Nephron (organoid): ENCODE results near the gene PITX3.

Experiments
- H3K27ac Mint-ChIP-seq, 3 experiments: 2 replicates each; pipeline ENCODE4 v1.8.0; 2020; ENCODE audit warnings: mixed read lengths in 3 of 3, mild to moderate bottlenecking in 2 of 3, moderate library complexity in 1 of 3
- H3K27me3 Mint-ChIP-seq: 2 replicates; pipeline ENCODE4 v1.8.0; 2021; ENCODE audit warnings: low read depth, mild to moderate bottlenecking, moderate library complexity, mixed read lengths
- H3K36me3 Mint-ChIP-seq: 2 replicates; pipeline ENCODE4 v1.8.0; 2020; ENCODE audit warnings: low read depth, mixed read lengths
- H3K4me1 Mint-ChIP-seq: 2 replicates; pipeline ENCODE4 v1.8.0; 2020; ENCODE audit warnings: mixed read lengths
- H3K4me3 Mint-ChIP-seq, 3 experiments: 2 replicates each; pipeline ENCODE4 v1.8.0; 2020; ENCODE audit warnings: mild to moderate bottlenecking in 3 of 3, mixed read lengths in 3 of 3, moderate library complexity in 2 of 3
- H3K9me3 Mint-ChIP-seq: 2 replicates; pipeline ENCODE4 v1.8.0; 2020; ENCODE audit warnings: mixed read lengths
- CTCF ChIP-seq, 3 experiments: fragments of 200-600 bp; sonication (generic); IDR thresholded peaks; one replicate each; pipeline ENCODE4 v1.5.0; 2021; ENCODE audit warnings: antibody characterized with exemption in 3 of 3; ENCODE audit not compliant: unreplicated experiment in 3 of 3

PITX3 gene

DNA sequence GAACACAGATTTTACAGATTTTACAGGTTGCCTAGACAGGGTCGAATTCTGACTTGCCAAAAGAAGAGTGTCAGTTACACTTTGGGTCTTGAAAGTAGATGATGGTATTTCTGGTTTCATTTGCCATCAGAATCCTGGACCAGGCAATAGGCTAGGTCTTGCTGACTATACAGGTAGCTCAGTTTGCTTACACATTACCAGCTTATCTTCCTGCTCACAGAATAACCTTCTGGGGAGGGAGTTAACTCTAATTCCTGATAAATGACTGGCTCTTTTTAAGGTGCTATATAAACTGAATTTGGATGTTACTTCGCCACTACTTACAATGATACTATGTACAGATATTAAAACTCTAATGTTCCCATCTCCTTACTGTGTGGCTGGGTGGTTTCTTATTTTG, 43.8 kb upstream of the PITX3 start:
- no peaks in the 10 kb centered on the region for H3K9me3 Mint-ChIP-seq
- peaks cover 70% of the 10 kb centered on the region for H3K4me1 Mint-ChIP-seq
- no peak overlapping the region for H3K27ac Mint-ChIP-seq
- H3K27me3 Mint-ChIP-seq = no peaks in the 10 kb centered on the region
- no peak for TF ChIP-seq CTCF (IDR thresholded peaks at IDR 0.05; ENCODE audit: unreplicated experiment in 3 of 3)
- peaks cover 12% of the 10 kb centered on the region for H3K36me3 Mint-ChIP-seq
- H3K4me3 Mint-ChIP-seq = no peak overlapping the region

- H3K4me3 Mint-ChIP-seq = no peak overlapping the region
- H3K36me3 Mint-ChIP-seq = peaks cover 12% of the 10 kb centered on the region
- no peak for TF ChIP-seq CTCF (IDR thresholded peaks at IDR 0.05; ENCODE audit: unreplicated experiment in 3 of 3)
These were observed 43.2 kb upstream of the PITX3 start for GRCh38 chr10:102284531-102284930.

GRCh38 chr10:102283890-102284289, 42.6 kb upstream of the PITX3 start:
- H3K4me1 Mint-ChIP-seq = peaks cover 76% of the 10 kb centered on the region
- H3K36me3 Mint-ChIP-seq = peaks cover 13% of the 10 kb centered on the region
- H3K27ac Mint-ChIP-seq = no peak overlapping the region
- H3K9me3 Mint-ChIP-seq = no peaks in the 10 kb centered on the region
- no peaks in the 10 kb centered on the region for H3K27me3 Mint-ChIP-seq
- TF ChIP-seq CTCF (IDR thresholded peaks at IDR 0.05; ENCODE audit: unreplicated experiment in 3 of 3) = no peak
- H3K4me3 Mint-ChIP-seq = no peak overlapping the region

More at GRCh38 chr10:102284531-102284930, 43.2 kb upstream of the PITX3 start:
- H3K4me1 Mint-ChIP-seq = peaks cover 76% of the 10 kb centered on the region
- H3K27me3 Mint-ChIP-seq = no peaks in the 10 kb centered on the region
- no peaks in the 10 kb centered on the region for H3K9me3 Mint-ChIP-seq
- H3K27ac Mint-ChIP-seq = no peak overlapping the region

GRCh38 chr10:102283488-102283887, 42.2 kb upstream of the PITX3 start:
- no peaks in the 10 kb centered on the region for H3K9me3 Mint-ChIP-seq
- H3K4me3 Mint-ChIP-seq = no peak overlapping the region
- H3K36me3 Mint-ChIP-seq = peaks cover 16% of the 10 kb centered on the region
- H3K27me3 Mint-ChIP-seq = no peaks in the 10 kb centered on the region
- H3K4me1 Mint-ChIP-seq = peaks cover 79% of the 10 kb centered on the region
- no peak overlapping the region for H3K27ac Mint-ChIP-seq
- no peak for TF ChIP-seq CTCF (IDR thresholded peaks at IDR 0.05; ENCODE audit: unreplicated experiment in 3 of 3)

DNA sequence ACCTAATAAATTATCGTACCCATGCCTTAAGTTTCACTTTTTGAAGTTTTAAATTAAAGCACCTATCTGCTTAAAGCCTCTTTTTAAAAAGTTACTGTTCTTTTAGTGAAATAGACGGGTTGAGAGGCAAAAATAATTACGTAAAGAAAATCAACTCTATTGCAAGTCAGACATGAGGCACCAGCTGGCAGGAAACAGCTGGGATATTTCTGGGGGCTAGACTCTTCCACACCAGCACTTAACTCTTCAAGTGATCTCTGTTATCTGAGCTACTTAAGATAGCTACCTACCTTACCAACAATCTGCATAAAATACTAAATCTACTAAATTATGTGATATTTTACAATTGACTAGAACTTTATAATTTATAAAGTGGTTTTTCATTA, 39.8 kb upstream of the PITX3 start:
- H3K27ac Mint-ChIP-seq = peak overlapping the region; percentile 80 to 95 (median 85)
- peak overlapping the region; percentile 50 to 66 (median 57) for H3K4me3 Mint-ChIP-seq
- no peaks in the 10 kb centered on the region for H3K9me3 Mint-ChIP-seq
- peaks cover 66% of the 10 kb centered on the region for H3K4me1 Mint-ChIP-seq
- peaks cover 19% of the 10 kb centered on the region for H3K36me3 Mint-ChIP-seq
- no peak for TF ChIP-seq CTCF (IDR thresholded peaks at IDR 0.05; ENCODE audit: unreplicated experiment in 3 of 3)
- H3K27me3 Mint-ChIP-seq = no peaks in the 10 kb centered on the region

DNA sequence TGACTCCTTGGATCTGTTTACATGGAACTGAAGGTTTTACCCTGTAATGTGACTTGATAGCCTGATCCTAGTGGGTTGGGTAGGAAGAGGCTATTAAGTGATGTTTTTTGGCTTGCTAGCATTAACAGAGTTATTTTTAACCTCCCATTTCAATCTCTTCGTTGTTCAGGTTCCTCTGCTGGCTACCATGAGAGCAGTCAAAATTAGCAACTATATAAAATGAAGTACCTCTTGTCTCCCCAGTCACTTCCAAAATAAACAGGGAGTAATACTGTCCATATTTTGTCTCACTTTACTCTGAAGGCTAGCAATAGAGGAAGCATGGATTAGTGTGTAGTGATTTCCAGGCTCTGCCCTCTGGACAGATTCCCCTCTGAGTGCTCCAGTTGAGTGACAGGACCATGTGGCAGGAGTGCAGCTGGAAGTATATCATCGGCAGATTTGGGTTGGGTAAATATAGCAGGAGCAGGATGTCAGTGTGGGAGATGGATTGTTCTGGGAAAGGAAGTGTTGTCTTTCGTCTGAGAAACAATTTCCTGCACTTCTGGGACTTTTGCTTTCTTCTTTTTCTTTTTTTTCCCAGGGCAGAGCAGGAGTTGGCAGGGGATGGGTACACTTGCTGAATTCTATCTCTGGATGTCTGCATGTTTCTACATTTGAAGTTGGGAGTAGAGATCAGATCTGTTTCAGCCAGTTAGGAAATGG, 39.2 kb upstream of the PITX3 start:
- Mint-ChIP-seq H3K4me1 (peaks cover 60% of the 10 kb centered on the region), H3K27me3 (no peaks in the 10 kb centered on the region), H3K4me3 (peak overlapping the region; percentile 50 to 66 (median 57)), H3K36me3 (peaks cover 19% of the 10 kb centered on the region), H3K9me3 (no peaks in the 10 kb centered on the region), H3K27ac (peak overlapping the region; percentile 80 to 95 (median 85))
- TF ChIP-seq CTCF (IDR thresholded peaks at IDR 0.05; ENCODE audit: unreplicated experiment in 3 of 3) = no peak
